Caki2 (cell line): Measurements from ENCODE around the gene ATG4C. TPM values are rescaled to one million over a fixed set of nuclear protein-coding genes. Genes with fewer than 3 reads are reported as not detected.
"Not testable (repeated sequence)": the region's sequence is repeated elsewhere in the genome, so short reads cannot be mapped to it uniquely, and the experiment has no call there.

Source experiments
- DNase-seq: peaks from one replicate; pipeline ENCODE4 v3.0.0-alpha.2; 2015; ENCODE audit warnings: low read depth
- in situ Hi-C: cut with HindIII; loops from 2 replicates; pipeline ENCODE4 v1.10.0; 2016; ENCODE audit warnings: low sequenced_read_pairs, low pct_unique_long_range_greater_than_20kb, mixed read lengths
- total RNA-seq: library from RNA; depleted of rRNA; stranded (reverse); fragments of >200 nt; shearing (Covaris generic); gene quantifications from 2 replicates; pipeline ENCODE4 v1.2.3, GENCODE V29; 2014; ENCODE audit warnings: low replicate concordance

The ATG4C gene
- total RNA-seq, 1 experiment from 2014 or later: 0.91 TPM

DNA sequence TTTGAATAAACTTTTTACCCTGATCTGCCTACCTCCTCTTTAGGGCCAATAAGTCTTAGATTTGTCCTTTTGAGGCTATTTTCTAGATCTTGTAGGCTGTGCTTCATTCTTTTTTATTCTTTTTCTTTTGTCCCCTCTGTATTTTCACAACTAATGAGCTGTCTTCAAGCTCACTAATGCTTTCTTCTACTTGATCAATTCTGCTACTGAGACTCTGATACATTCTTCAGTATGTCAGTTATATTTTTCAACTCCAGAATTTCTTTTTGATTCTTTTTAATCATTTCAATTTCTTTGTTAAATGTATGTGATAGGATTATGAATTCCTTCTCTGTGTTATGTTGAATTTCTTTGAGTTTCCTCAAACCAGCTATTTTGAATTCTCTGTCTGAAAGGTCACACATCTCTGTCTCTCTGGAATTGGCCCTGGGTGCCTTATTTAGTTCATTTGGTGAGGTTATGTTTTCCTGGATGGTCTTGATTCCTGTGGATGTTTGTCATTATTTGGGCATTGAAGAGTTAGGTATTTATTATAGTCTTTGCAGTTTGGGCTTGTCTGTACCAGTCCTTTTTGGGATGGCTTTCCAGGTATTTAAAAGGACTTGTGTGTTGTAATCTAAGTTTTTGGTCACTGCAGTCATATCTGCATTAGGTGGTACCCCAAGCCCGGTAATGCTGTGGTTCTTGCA, 11.2 kb upstream of the ATG4C start:
- DNase-seq: no peak

DNA sequence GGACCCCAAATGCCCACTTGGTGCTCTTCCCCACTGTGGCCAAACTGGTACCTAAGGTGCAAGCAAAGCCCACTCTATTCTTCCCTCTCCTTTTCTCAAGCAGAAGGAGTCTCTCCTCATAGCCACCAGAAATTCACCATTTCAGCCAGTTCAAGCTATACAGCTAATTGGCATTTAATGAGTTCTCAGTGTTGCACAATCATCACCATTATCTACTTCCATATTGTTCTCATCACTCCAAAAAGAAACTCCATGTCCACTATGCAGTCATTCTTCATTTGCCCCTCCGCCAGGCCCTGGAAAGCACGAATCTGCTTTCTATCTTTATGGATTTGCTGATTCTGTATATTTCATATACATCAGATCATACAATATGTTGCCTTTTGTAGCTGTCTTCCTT, 9.9 kb upstream of the ATG4C start:
- no peak for DNase-seq
- in situ Hi-C loops: no loop called here

More for the DNA sequence above, 11.2 kb upstream of the ATG4C start:
- in situ Hi-C loops: no loop called here

DNA sequence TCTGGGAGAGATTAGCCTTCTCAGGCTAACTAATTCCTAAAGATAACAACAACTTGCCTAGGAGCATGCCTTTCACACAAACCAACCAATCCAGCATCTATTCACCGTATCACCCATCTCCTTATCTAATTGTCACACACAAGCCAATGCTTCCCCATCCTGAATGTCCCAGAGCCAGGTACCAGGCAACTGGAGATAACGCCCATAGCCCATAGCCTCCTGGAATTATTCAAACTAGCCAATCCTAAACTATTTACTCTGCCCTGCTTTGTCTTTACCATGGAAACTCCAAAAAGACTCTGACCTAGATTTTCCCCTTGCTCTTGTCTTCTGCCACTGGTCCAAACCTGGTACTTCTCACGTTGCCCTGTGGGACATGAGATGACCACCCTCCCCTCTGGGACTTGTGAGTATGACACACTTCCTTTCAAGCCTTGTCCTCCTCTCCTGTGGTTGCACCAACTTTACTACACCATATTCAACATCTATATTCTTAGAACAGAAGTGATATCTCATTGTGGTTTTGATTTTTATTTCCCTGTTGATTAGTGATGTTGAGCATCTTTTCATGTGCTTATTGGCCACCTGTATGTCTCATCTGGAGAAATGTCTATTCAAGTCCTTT, 8.8 kb upstream of the ATG4C start:
- DNase-seq: no peak
- in situ Hi-C loops: no loop called here

- DNase-seq: no peak
- in situ Hi-C loops: no loop called here
Observed at GRCh38 chr1:62778208-62778607, 5.7 kb upstream of the ATG4C start.

- in situ Hi-C loops: no loop called here
- DNase-seq: no peak
Observed at GRCh38 chr1:62781841-62782543, 1.9 kb upstream of the ATG4C start.

DNA sequence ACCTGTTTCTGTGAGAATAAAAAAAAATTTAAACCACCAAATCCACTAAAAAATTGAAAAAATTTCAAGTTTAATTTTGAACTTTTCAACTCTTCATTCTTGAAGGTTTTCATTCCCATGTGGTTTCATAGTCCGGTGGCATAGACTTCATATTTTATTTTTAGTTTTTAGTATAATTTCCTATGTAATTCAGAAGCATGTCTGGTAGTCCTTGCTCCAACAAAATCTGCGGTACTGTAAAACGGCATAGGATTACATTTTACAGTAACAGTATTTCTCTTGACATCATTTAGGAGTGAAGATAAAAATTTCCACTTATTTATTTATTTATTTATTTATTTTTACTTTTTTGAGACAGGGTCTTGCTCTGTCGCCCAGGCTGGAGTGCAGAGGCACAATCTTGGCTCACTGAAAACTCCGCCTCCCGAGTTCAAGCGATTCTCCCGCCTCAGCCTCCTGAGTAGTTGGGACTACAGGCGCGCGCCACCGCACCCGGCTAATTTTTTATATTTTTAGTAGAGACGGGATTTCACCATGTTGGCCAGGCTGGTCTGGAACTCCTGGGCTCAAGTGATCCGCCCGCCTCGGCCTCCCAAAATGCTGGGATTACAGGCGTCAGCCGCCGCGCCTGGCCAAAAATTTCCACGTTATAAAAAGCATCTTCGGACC, 1.3 kb upstream of the ATG4C start:
- DNase-seq, in situ Hi-C loops: not testable (repeated sequence)

- no peak for DNase-seq
- in situ Hi-C loops: no loop called here
Observed at GRCh38 chr1:62784509-62785365, 805 bp downstream of the ATG4C start.

DNA sequence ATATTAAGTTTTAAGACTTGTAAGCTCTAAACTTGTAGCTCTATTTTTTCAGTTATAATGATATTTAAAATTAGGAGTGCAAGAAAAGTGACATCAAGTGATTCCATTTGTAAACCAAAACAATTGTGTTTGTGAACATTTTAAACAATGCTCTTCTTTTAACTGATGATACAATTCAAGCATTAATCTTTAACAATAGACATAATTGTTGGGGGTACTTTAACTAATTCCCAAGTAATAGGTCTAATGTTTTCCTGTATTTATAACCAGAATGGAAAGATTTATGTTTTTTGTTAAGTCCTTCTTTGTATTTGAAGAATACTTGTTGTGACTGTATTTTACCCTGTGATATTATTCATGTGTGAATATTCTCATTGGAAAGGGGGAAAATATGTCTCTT, 6.8 kb downstream of the ATG4C start:
- DNase-seq: no peak
- in situ Hi-C loops: no loop called here

DNA sequence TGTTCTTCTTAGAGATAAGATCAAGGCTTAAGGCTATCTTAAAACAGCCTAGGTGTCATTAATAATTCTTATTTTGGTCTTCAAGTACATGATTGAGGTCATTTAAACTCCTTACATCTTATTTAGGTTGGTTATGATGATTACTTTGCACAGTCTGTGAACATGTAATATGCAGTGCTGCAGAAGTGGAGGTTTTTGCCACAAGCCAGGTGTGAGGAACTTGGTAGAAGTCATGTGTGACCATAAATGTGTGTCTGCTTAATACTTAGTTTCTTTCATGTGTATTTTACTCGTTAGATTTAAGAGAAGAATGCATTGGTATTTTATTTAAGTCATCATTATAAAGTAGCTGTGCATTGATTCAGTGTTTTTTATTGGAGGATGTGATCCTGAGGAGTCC, 10.1 kb downstream of the ATG4C start:
- DNase-seq: no peak
- in situ Hi-C loops: no loop called here

GRCh38 chr1:62796221-62796620, 12.3 kb downstream of the ATG4C start:
- DNase-seq: no peak
- in situ Hi-C loops: no loop called here

DNA sequence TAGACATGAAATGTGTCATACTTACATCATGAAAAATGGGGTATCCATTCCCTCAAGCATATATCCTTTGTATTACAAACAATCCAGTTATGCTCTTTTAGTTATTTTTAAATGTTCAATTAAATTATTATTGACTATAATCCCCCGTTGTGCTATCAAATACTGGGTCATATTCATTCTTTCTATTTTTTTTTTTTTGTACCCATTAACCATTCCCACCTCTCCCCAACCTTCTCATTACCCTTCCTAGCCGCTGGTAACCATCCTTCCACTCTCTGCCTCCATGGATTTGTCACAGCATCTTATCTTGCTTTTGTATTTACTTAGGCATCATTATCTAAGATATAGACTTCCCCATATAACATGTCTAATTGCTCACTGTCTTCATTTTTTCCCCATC, 15.8 kb downstream of the ATG4C start:
- in situ Hi-C loops: no loop called here

DNA sequence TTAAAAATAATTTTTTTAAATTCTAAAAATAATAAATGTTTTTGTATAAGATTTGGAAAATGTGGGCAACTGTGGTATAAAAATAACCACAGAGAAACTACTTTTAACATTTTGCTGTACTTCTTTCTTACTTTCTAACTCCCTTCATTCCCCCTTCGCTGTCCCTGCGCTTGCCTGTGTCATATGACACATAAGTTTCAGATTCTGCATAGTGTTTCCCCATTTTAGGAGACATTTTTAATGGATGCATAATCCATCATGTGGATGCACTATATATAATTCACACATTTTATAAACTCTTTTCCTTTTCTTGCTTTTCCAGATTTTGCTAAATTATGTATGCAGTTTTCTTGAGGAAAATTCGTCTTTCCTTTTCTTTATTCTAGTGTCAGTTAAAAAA, 16.3 kb downstream of the ATG4C start:
- in situ Hi-C loops: no loop called here
- no peak for DNase-seq

More for the DNA sequence above, 15.8 kb downstream of the ATG4C start:
- DNase-seq: no peak

DNA sequence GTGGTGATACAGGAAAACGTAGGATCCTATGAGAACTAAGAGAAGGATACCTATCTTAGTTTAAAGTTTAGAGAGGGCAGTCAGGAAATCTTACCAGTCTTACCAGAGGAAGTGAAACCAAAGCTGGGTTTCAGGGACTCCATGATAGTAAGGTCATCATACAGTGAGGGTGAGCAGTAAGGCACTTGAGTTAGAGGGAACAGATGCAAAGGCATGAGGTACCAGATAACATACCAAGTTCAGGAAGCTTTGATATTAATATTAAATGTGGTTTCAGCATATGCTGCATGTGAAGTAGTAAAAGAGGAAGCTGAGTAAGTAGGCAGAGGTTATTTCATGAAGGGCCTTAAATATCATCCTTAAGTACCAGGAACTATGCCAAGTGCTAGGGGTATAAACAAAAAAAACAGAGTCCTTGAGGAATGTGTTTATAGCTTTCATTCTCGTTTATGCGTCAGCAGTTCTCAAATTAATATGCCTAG, 16.9 kb downstream of the ATG4C start:
- DNase-seq: no peak
- in situ Hi-C loops: no loop called here

- DNase-seq: no peak
- in situ Hi-C loops: no loop called here
Observed at GRCh38 chr1:62809788-62810187, 25.9 kb downstream of the ATG4C start.

DNA sequence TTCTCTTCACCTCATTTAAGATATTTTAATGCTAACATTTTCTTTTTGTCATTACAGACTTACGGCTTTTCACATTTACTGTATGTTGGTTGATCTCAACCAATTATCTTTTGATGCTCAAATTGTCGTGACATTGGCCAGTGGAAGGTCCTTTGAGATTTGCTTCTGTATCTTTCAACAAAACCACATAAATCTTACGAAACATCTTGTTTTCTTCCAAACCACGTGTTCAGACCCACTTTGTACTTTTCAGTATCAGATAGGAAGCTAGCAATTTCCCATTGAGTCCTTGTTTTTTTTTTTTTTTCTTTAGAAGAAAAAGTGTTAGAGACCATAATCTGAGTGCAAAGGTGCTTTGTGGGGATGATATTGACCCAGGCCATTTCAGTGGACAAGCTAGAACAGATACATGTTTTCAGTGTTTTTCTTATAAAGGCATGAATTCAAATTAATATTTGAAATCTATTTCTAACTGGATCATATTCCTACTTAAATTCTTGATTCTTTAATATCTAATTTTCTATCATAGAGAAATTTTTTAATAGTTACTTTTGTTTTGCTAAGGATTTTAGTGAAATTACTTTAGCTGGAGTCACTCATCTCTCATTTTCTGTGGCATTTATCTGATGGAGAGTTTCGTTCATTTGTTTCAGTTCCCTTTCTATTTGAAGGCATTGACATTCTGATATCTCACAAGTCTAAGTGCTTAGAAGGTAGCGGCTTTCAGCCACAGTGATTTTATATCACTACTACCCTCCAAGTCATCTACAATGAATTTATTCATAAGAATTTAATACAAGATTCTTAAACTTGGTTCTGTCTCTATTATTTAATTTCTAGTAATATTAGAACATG, 26.7 kb downstream of the ATG4C start:
- in situ Hi-C loops: no loop called here
- DNase-seq: no peak

DNA sequence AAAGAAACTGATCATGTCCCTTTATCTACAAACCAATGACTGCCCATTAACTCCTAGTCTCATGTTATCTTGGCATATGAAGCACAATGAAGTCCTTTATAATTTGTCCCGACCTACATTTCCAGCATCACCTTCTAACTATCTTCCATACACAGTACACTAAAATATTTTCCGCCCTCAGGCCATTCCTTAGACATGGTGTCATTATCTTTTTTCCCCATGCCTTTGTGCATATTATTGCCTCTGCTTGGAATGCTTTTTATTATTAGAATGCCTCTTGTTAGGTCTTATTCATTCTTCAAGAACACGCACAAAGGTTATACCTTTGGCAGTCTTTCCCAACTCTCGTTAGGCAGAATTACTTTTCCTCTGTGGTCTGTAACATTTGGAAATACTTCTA, 39.6 kb downstream of the ATG4C start:
- in situ Hi-C loops: no loop called here

GRCh38 chr1:62826901-62827300, 43.0 kb downstream of the ATG4C start:
- in situ Hi-C loops: no loop called here
- DNase-seq: no peak

More for the DNA sequence above, 39.6 kb downstream of the ATG4C start:
- no peak for DNase-seq
